DND-41 (cell line): ENCODE results near the gene RBKS.

Source experiments
- CTCF ChIP-seq: IDR thresholded peaks from 2 replicates; pipeline ENCODE4 v1.5.1; 2012; ENCODE audit warnings: borderline replicate concordance, low read length, moderate library complexity, mild to moderate bottlenecking; ENCODE audit not compliant: poor library complexity, severe bottlenecking; ENCODE audit errors: extremely low read depth
- EZH2 ChIP-seq: IDR thresholded peaks from 3 replicates; pipeline ENCODE4 v1.6.1; 2012; ENCODE audit warnings: borderline replicate concordance, low read depth, mild to moderate bottlenecking, moderate library complexity, low read length, inconsistent platforms; ENCODE audit not compliant: severe bottlenecking

GRCh38 chr2:27890146-27890923 lies at the start of gene RBKS, which contains the start of gene BABAM2:
- TF ChIP-seq CTCF (no peak), EZH2 (no peak)
